SU-DHL-6 (cell line): ENCODE data around the gene SLC24A5.

Source experiments
- CTCF ChIP-seq: fragments of 200-600 bp; sonication (generic); IDR thresholded peaks from one replicate; pipeline ENCODE4 v1.5.1; 2017; ENCODE audit warnings: antibody characterized with exemption, mild to moderate bottlenecking, low read length, moderate library complexity; ENCODE audit not compliant: insufficient read depth, poor library complexity, severe bottlenecking
- EZH2phosphoT487 ChIP-seq: fragments of 200-600 bp; sonication (generic), shearing (Covaris generic); conservative IDR thresholded peaks from 2 replicates; pipeline ENCODE4 v1.6.1; 2018; ENCODE audit warnings: mild to moderate bottlenecking, antibody characterized with exemption, low read length, moderate library complexity, mixed read lengths

- no peak for TF ChIP-seq CTCF
- no peak for TF ChIP-seq EZH2phosphoT487
Measured at GRCh38 chr15:48126667-48127355, 6.0 kb downstream of the SLC24A5 start.
